ENCODE results near the gene JAM3.
A peak's percentile ranks its signal among the peaks of the same experiment; 100 is the strongest.

The JAM3 gene

DNA sequence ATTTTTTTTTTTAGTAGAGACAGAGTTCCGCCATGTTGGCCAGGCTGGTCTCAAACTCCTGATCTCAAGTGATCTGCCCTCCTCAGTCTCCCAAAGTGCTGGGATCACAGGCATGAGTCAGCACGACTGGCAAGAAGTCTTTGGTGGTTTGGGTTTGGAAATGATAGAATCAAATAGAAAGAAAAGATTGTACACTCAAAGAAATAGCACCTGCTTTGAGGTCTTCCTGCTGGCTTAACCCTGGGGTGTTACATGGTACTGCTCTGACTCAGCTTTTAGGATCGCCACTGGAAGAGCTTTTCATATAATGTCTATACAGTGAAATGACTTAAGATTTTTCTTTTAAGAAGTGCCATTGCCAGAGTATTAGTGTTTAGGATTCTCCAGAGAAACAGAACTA is 50.2 kb downstream of the JAM3 start:
- H3K4me3 ChIP-seq (ENCODE audit: control insufficient read depth, low read depth, low read length), result no peak overlapping the region
- no peak for DNase-seq (ENCODE audit: low read depth)
- TF ChIP-seq, protein P1, sequence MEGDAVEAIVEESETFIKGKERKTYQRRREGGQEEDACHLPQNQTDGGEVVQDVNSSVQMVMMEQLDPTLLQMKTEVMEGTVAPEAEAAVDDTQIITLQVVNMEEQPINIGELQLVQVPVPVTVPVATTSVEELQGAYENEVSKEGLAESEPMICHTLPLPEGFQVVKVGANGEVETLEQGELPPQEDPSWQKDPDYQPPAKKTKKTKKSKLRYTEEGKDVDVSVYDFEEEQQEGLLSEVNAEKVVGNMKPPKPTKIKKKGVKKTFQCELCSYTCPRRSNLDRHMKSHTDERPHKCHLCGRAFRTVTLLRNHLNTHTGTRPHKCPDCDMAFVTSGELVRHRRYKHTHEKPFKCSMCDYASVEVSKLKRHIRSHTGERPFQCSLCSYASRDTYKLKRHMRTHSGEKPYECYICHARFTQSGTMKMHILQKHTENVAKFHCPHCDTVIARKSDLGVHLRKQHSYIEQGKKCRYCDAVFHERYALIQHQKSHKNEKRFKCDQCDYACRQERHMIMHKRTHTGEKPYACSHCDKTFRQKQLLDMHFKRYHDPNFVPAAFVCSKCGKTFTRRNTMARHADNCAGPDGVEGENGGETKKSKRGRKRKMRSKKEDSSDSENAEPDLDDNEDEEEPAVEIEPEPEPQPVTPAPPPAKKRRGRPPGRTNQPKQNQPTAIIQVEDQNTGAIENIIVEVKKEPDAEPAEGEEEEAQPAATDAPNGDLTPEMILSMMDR (IDR thresholded peaks at IDR 0.05; ENCODE audit: control insufficient read depth, insufficient read depth, low read depth, low read length, missing control alignments), result no peak

DNA sequence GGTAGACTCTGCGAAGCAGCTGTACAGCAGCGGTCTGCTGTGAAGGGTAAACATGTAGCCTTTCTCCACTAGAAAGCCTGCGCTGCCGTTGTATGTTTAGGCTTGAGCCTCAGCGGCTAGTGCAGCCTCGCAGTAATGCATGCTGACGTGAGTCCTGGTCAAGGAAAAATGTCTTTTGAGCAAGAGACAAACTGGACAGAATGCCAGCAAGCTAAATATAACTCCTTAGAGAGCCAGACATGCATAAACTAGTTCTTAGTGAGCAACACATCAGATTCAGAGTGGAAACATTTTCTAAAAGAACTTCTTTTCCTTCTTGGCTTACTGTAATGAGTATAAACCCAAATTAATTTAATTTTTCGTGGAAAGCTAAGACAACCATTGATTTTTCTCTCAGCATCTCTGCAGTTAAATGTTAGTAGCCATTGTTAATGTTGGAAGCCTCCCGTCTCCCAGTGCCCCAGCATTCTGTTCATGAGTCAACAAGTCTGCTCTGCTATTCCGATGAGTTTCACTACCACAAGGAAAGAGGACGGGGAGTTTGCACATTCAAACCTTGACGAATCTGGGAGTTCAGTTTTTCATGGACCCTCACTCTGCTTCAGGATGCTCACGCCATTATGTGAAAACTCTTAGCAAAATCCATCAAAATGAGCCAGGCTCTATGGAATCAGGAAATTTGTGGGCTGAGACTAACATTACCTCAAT is 51.4 kb downstream of the JAM3 start:
- peak; percentile 86 for DNase-seq (ENCODE audit: low read depth)
- H3K4me3 ChIP-seq (ENCODE audit: control insufficient read depth, low read depth, low read length), result peak overlapping the region; percentile 17
- TF ChIP-seq, protein P1 (IDR thresholded peaks at IDR 0.05; ENCODE audit: control insufficient read depth, insufficient read depth, low read depth, low read length, missing control alignments), result no peak

DNA sequence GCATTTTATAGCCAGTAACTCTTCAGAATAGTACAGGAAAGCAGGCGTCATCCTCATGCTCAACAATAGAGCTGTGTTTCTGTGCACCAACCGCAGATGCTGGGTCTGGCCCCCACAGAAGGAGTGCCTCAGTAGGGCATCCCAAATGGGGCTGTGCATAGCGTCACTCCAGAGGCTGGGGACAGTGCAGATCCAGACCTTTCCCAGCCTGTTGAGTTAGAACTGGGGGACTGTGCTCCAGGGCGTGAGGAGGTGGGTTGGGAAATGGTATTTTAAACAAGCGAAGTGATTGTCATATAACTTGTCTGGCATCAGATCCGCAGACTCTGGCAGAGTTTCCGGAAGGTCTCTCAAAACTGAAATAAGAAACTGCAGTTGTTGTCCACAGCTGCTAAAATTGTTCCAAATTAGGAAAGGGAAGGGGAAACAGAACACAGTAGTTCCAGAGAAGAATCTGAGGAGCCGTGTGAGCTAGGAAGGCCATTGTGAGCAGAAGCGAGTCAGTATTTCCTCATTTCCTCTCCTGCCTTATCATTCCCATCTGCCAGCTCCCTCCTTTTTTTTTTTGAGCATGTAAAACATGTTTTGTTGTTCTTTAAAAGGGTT is 52.2 kb downstream of the JAM3 start:
- TF ChIP-seq, protein P1 (IDR thresholded peaks at IDR 0.05; ENCODE audit: control insufficient read depth, insufficient read depth, low read depth, low read length, missing control alignments), result no peak
- no peak for DNase-seq (ENCODE audit: low read depth)

DNA sequence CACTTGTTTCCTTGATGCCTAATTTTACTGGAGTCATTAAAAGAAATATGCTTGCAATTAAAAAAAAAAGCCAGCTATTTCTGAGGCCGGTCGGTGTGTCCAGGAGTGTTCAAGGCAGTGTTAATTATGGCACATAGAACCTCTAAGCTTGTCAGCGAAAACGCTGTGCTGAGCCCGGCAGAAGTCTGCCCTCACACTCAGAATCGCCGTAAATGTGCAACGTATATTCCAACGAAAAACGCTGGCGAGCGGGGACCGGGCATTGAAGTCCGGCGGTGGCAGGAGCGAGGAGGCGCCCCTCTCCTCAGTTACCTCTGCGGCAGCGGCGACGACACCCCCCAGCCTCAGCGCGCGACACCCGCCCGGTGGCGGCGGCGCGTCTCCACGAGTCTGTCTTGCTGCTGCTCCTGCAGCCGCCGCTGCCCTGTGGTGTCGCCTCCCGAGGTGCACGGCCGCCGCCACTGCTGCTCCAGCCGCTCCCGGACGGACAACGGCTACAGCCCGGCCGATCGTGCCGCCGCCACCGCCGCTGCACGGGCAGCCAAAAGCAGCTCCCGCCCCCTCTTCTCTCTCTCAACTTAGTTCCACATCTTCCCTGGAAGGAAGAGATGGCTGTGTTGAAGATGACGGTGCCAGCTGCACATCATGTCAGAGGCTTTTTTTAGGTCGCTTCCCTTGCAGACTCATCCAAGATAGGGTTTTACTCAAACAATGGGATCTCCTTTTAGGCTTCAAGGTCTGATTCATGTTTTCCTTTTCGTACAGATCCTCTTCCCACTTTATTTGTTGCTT is 56.0 kb downstream of the JAM3 start:
- peak overlapping the region; percentile 37 for H3K4me3 ChIP-seq (ENCODE audit: control insufficient read depth, low read depth, low read length)
- TF ChIP-seq, protein P1 (IDR thresholded peaks at IDR 0.05; ENCODE audit: control insufficient read depth, insufficient read depth, low read depth, low read length, missing control alignments), result no peak
- no peak for DNase-seq (ENCODE audit: low read depth)

More for the DNA sequence above, 52.2 kb downstream of the JAM3 start:
- peak overlapping the region; percentile 27 for H3K4me3 ChIP-seq (ENCODE audit: control insufficient read depth, low read depth, low read length)

DNA sequence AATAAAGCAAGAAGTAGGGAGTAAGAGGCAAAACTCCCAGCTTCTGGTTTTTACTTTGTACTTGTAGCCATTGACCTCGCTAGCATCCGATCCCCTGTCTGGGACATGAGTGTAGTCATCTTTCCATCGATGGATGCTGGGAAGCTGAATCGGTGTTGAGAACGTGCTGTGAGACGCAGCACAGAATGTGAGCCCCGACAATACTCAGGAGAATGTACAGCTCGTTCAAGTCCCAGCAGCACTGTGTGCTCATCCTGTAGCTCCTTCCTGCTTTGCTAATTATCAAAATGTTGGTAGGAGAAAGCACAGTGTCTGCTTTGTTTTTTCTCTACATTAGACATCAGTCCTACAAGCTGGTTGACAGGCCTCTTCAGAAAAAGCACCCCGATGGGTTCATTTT is 56.6 kb downstream of the JAM3 start:
- no peak for DNase-seq (ENCODE audit: low read depth)
- no peak overlapping the region for H3K4me3 ChIP-seq (ENCODE audit: control insufficient read depth, low read depth, low read length)
- TF ChIP-seq, protein P1 (IDR thresholded peaks at IDR 0.05; ENCODE audit: control insufficient read depth, insufficient read depth, low read depth, low read length, missing control alignments), result no peak

DNA sequence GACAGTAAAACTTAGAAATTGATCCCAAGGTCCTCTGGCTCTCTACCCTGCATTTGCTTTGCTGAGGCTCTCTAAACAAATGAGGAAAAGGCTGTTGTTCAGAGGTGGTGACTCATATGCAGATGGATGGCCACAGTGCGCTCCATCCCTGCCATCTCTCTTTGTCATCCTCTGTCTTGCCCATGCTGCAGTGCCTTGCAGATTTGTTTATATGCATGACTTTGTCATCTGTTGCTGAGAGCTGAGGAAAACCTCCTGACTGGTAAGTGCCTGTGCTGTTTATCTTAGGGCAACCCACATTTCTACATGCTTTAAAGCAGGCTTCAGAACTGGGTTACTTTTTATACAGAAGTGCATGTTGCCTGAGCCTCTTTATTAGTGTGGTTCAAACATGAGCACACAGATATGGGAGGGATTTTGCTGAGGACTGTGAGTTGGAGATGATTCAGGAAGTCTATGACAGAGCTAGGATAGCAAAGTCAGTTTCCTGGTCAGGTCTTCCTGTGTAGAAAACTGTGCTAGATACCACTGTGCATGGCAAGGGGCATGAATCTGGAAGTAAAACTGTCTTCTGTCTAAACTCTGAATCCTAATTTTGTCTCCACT is 57.4 kb downstream of the JAM3 start:
- H3K4me3 ChIP-seq (ENCODE audit: control insufficient read depth, low read depth, low read length), result no peak overlapping the region
- TF ChIP-seq, protein P1 (IDR thresholded peaks at IDR 0.05; ENCODE audit: control insufficient read depth, insufficient read depth, low read depth, low read length, missing control alignments), result no peak
- peak; percentile 57 for DNase-seq (ENCODE audit: low read depth)
